Activated T-cell treated with anti-CD3 and anti-CD28 coated beads, Interleukin-2, amount 50 U/mL, for 4 hours (primary cell): ENCODE results near the gene FKBP15. TPM values are rescaled to one million over a fixed set of nuclear protein-coding genes. Genes with fewer than 3 reads are reported as not detected.
"Not testable (repeated sequence)": the region's sequence is repeated elsewhere in the genome, so short reads cannot be mapped to it uniquely, and the experiment has no call there.

ENCODE experiments used
- ATAC-seq, 2 donors: fragments of 200-7000 bp; cut with Tn5 transposase; one replicate each; pipeline ENCODE4 v1.10.0; 2021
- DNase-seq: peaks from one replicate; pipeline ENCODE4 v3.0.0-alpha.2; 2020
- H3K27me3 Mint-ChIP-seq: one replicate; pipeline ENCODE4 v1.8.0; 2021; ENCODE audit warnings: low read depth, mixed read lengths
- H3K36me3 Mint-ChIP-seq: one replicate; pipeline ENCODE4 v1.8.0; 2022; ENCODE audit warnings: mixed read lengths; ENCODE audit not compliant: insufficient read depth
- H3K4me1 Mint-ChIP-seq: one replicate; pipeline ENCODE4 v1.8.0; 2021; ENCODE audit warnings: low read depth, mixed read lengths
- H3K4me3 Mint-ChIP-seq: one replicate; pipeline ENCODE4 v1.8.0; 2021; ENCODE audit warnings: mild to moderate bottlenecking, moderate library complexity, mixed read lengths
- H3K9me3 Mint-ChIP-seq: one replicate; pipeline ENCODE4 v1.8.0; 2021; ENCODE audit warnings: mixed read lengths
- total RNA-seq, 3 donors: library from RNA; stranded (reverse); gene quantifications; one replicate each; pipeline ENCODE4 v1.2.1, GENCODE V29; 2021

The FKBP15 gene
- total RNA-seq, 3 donors from 2014 or later: 23.8 to 25.9 (median 24.2) TPM

DNA sequence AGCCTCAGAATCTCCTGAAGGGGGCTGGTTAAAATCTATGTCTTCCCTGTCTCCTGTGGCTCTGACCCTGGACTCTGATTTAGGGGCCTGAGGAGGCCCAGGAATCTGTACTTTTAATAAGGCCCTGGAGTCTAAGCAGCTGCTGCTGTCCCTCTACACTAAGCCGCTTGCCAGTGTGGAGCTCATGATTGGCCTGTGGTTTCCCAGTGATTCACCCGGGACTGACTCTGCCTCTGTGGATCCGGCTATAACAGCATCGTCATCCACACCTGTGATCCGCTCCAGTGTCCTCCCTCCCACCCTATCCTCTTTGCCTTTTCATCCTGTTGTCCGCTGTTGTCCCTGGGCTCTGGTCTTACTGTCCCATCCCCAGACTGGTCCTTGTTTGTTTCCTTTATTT is 66.6 kb downstream of the FKBP15 start:
- H3K27me3 Mint-ChIP-seq: no peaks in the 10 kb centered on the region
- peaks cover 34% of the 10 kb centered on the region for H3K4me1 Mint-ChIP-seq
- no peaks in the 10 kb centered on the region for H3K9me3 Mint-ChIP-seq
- no peak for ATAC-seq
- no peak overlapping the region for H3K4me3 Mint-ChIP-seq
- DNase-seq: no peak
- H3K36me3 Mint-ChIP-seq: peaks cover 6% of the 10 kb centered on the region

DNA sequence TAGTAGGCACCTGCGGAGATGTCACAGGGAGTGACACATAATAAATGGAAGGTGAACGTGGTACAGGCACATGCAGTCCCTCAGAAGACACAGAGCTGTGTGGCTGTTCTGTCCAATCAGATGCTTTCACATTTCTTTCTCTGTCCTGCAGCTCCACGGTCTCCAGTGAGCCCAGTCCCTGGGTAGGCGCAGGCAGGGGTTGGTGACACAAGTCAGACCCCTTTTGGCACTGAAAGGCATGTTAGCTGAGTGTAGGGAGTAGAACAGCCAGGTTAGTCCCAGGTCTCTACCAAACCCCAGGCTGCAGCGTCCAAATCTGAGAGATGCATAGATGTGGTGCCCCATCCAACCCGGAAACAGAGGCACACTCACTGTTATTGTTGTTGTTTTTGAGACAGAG is 67.5 kb downstream of the FKBP15 start:
- Mint-ChIP-seq H3K4me3 (no peak overlapping the region), H3K36me3 (peaks cover 3% of the 10 kb centered on the region), H3K27me3 (no peaks in the 10 kb centered on the region), H3K9me3 (no peaks in the 10 kb centered on the region), H3K4me1 (peaks cover 34% of the 10 kb centered on the region)
- no peak for ATAC-seq
- DNase-seq: no peak

DNA sequence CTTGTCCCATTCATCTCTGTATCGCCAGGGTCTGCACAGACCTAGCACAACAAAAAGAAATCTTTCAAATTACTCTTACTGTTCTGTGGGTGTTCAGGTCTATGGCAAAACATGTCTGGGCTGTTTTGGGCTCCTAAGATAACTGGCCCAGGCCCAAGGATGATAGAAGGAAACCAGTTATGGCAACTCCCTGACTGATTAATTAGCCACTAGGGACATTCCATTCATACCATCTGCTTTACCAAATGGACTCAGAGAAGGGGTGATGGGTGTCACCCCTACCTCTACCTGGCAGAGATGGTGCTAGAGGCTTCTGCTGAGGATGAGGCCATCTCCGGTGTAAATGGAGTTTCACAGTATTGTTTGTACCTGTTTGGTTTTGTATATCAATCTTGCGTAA is 68.4 kb downstream of the FKBP15 start:
- H3K4me1 Mint-ChIP-seq: peaks cover 34% of the 10 kb centered on the region
- no peak for DNase-seq
- peak overlapping the region; percentile 84 for H3K4me3 Mint-ChIP-seq
- H3K9me3 Mint-ChIP-seq: no peaks in the 10 kb centered on the region
- no peak for ATAC-seq
- no peaks in the 10 kb centered on the region for H3K27me3 Mint-ChIP-seq
- H3K36me3 Mint-ChIP-seq: no peaks in the 10 kb centered on the region

DNA sequence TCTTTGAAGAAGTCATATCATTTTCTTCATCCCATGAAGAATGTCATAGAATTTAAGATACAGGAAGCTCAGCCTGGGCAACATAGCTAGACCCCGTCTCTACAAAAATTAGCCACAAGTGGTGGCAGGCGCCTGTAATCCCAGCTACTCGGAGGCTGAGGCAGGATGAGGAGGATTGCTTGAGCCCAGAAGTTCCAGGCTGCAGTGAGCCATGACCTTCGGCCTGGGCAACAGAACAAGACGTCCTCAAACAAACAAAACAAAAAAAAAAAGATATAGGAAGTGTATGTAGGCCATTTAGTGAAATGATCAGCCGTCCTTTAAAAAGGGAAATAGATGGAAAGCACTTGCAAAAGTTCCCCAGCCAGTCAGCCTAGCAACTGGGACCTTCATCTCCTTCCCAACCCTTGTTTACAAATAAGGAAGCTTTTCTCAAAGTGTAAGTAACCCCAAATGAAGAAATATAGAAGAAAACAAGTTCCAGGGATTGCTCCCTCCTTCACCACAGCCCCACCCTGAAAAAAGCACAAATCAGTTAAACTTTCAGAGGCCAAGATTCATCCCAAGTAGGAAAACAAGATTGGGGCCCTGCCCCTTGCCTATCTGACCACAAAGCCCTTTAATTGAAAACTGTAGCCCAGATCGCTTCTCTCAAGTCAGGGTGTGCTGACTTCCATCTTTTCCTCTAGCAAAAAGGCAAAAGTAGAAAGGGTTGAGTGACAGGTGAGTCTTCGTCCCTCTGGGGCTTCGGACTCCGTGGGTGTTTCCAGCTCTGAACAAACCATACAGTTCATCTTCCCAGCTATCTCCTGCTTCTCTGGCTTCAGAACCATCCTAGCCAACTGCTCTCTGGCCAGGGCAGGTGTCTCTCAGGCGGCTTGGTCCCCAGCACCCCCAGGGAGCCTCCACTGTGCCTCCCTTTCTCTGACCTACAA is 69.1 kb downstream of the FKBP15 start:
- H3K27me3 Mint-ChIP-seq: no peaks in the 10 kb centered on the region
- H3K36me3 Mint-ChIP-seq: no peaks in the 10 kb centered on the region
- no peaks in the 10 kb centered on the region for H3K9me3 Mint-ChIP-seq
- peak overlapping the region; percentile 84 for H3K4me3 Mint-ChIP-seq
- H3K4me1 Mint-ChIP-seq: peaks cover 31% of the 10 kb centered on the region
- ATAC-seq (no peak), DNase-seq (no peak)

DNA sequence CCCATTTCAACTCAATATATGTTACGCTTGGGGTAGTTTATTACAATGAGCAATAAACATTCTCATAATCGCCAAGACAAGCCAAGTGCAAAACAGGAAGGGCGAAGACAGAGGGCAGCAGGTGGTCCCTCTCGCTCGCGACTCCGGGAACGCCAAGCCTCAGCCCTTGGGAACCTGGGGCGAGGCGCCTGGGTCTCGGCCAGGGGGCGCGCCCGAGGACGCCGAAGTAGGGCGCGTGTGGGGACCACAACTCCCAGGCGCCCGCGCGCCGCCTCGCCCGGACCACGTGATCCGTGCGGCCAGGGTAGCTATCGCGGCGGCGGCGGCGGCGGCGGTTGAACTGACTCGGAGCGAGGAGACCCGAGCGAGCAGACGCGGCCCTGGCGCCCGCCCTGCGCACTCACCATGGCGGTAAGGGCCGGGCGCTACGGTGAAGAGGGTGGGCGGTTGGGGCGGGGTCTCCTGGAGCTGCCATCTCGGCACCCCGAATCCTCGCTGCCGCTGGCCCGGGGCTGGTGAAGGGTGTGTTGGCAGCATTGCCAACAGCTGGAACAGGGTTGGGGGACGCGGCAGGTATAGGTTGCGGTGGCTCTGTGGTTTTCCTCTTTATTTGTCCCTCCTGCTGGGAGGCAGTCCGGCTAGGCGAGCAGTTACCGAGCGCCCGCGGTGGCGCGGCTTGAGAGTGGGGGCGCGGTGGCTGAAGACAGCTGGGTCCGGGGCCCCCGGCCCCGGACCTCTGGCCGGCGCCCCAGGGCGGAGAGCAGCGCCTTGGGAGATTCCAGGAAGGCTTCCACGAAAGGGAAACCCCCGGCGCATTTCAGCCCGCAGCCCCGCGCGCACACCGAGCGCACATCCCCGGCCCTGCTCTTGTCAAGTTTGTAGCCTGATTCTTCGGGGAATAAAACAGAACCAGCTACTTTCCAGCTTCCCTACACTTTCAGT is 70.1 kb downstream of the FKBP15 start, which contains the start of gene SLC31A2:
Gene SLC31A2, plus strand, starts transcription at position 338 of the 942 bp plus-strand sequence. Its CDS starts 68 bp downstream, at position 406.
- H3K4me1 Mint-ChIP-seq: peaks cover 22% of the 10 kb centered on the region
- DNase-seq (peak; percentile 81), ATAC-seq (peak; percentile 97)
- H3K4me3 Mint-ChIP-seq: peak within 1 kb of the TSS; percentile 84
- no peaks in the 10 kb centered on the region for H3K9me3 Mint-ChIP-seq
- peaks cover 2% of the 10 kb centered on the region for H3K27me3 Mint-ChIP-seq
- H3K36me3 Mint-ChIP-seq: no peaks in the 10 kb centered on the region

DNA sequence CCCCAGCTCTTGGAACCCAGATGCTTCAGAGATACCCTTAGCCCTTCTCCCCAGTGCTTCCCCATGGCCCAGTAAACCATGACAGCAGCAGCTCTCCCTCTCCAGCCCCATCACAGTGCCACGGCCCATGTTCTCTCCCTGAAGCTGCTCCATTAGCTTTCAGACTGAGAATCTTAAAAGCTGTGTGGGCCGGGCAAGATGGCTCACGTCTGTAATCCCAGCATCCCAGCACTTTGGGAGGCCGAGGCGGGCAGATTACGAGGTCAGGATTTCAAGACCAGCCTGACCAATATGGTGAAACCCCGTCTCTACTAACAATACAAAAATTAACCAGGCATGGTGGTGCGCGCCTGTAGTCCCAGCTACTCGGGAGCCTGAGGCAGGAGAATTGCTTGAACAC is 71.5 kb downstream of the FKBP15 start:
- H3K27me3 Mint-ChIP-seq: peaks cover 11% of the 10 kb centered on the region
- not testable (repeated sequence) for H3K36me3 Mint-ChIP-seq, ATAC-seq, H3K4me3 Mint-ChIP-seq, DNase-seq, H3K9me3 Mint-ChIP-seq
- peaks cover 15% of the 10 kb centered on the region for H3K4me1 Mint-ChIP-seq

DNA sequence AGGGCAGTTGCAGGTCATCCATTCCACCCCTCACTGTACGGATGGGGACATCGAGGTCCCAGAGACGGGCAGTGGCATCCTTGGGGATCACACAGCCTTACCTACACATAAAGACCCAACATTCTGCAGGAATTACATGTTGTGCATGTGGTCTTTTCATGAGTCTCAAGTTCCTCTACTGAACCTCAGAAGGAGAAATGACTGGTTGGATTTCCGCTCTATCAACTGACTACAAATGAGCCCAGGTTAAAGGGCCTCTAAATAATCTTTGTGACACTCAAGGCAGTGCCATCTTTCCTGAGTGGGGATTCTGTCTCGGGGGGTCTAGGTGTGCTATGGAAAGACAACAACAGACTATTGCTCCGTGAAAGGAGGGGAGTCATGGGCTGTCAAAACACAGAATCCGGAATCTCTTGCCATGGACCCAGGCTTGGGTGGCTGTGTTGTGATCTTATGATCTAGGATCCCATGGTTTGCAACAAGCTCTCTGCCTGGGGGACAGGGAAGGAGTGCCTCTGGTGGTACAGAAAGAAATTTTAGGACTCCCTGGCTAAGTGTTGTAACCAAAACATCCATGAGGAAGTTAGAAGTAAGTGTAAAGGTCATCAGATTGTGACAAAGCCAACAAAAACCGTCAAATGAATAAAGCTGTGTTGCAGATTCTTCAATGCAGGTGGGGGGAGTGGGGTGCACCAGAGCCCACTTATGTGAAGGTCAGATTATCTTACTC is 72.1 kb downstream of the FKBP15 start:
- no peaks in the 10 kb centered on the region for H3K9me3 Mint-ChIP-seq
- DNase-seq: no peak
- H3K27me3 Mint-ChIP-seq: peaks cover 15% of the 10 kb centered on the region
- H3K4me1 Mint-ChIP-seq: peaks cover 15% of the 10 kb centered on the region
- H3K36me3 Mint-ChIP-seq: no peaks in the 10 kb centered on the region
- no peak for ATAC-seq
- no peak overlapping the region for H3K4me3 Mint-ChIP-seq

DNA sequence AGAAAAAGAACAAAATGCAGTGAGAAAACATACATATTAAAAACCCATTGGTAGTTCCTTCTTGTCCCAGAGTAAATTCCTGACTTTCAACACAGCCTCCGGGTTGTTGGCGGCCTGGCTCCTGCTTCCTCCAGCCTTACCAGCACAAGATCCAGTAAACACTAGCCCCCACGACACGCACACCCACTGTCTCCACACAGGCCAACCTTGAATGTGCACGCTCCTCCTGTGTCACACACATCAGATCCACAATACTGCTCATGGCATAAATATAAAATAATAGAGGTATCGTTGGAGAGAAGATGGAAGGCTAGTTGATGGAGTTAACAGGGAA is 72.7 kb downstream of the FKBP15 start:
- ATAC-seq (no peak), DNase-seq (no peak)
- no peak overlapping the region for H3K4me3 Mint-ChIP-seq
- peaks cover 15% of the 10 kb centered on the region for H3K4me1 Mint-ChIP-seq
- no peaks in the 10 kb centered on the region for H3K9me3 Mint-ChIP-seq
- H3K27me3 Mint-ChIP-seq: peaks cover 15% of the 10 kb centered on the region
- no peaks in the 10 kb centered on the region for H3K36me3 Mint-ChIP-seq

DNA sequence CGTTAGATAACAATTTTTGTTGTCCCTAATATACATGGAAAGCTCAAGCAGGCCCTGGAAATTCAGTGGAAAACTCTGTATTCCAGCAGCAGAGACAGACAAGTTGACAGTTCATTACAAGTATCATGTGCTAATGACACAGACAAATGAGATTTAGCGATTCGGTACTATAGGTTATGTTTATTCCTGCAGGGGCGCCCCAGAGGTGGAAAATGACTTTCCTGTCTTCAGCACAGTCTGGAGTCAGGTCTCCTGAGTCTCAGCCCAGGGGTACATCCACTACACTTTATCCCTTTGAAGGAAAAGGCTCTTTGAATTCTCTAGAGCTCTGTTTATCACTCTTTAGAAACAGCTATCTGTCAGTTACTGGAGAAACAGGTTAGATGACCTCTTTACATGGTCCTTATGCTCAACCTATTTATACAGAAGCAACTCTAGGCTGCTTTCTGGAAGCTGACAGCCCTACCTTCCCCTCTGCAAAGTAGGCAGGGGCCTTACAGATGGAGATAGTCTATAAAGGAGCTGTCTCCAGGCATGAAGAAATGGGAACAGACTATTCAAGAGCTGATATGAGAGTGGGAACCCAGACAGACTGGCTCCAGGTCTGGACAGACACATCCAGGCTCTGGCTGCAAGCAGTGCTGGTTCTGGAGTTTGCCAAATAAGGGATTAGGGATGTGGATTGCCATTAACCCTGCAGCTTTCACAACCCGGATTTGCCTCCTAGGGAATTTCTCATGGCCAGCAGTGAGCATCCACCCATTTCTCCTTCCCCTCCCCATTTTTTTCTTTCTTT is 77.4 kb downstream of the FKBP15 start:
- Mint-ChIP-seq H3K9me3 (peaks cover 11% of the 10 kb centered on the region), H3K36me3 (no peaks in the 10 kb centered on the region), H3K4me1 (no peaks in the 10 kb centered on the region), H3K4me3 (no peak overlapping the region), H3K27me3 (peaks cover 17% of the 10 kb centered on the region)
- DNase-seq (no peak), ATAC-seq (no peak)

DNA sequence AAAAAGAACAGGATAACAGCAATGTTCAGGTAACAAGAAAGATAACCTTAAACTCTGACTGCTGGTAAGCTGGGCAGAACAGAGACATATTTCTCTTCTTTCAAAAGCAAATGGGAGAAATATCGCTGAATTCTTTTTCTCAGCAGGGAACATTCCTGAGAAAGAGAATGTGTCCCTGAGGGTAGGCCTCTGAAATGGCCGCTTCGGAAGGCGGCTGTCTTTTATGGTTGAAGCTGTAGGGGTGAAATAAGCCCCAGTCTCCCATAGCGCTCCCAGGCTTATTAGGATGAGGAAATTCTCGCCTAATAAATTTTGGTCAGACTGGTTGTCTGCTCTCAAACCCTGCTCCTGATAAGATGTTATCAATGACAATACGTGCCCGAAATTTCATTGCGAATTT is 80.2 kb downstream of the FKBP15 start:
- Mint-ChIP-seq H3K9me3 (peaks cover 11% of the 10 kb centered on the region), H3K27me3 (peaks cover 17% of the 10 kb centered on the region)
- DNase-seq, ATAC-seq, H3K4me3 Mint-ChIP-seq, H3K4me1 Mint-ChIP-seq, H3K36me3 Mint-ChIP-seq: not testable (repeated sequence)

DNA sequence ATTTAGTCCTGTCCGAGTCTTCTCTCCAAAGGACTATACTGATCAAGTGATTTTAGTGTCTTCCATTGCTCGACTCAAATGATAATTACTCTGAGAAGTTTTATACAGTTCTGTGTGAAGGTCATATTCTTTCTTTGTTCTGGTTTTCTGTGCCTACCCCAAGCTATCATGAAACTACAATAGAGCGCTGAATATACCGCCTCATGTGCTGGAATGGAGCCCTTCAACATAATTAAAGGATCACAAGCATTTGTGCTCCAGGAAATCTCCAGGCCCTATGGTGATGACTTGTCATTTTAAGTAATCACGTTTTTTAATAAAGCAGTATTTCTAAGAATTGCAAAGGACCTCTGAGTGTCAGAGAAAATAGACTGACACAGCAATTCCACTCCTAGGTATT is 81.1 kb downstream of the FKBP15 start:
- no peaks in the 10 kb centered on the region for H3K36me3 Mint-ChIP-seq
- no peak overlapping the region for H3K4me3 Mint-ChIP-seq
- DNase-seq (no peak), ATAC-seq (no peak)
- peaks cover 14% of the 10 kb centered on the region for H3K27me3 Mint-ChIP-seq
- peaks cover 11% of the 10 kb centered on the region for H3K9me3 Mint-ChIP-seq
- no peaks in the 10 kb centered on the region for H3K4me1 Mint-ChIP-seq

DNA sequence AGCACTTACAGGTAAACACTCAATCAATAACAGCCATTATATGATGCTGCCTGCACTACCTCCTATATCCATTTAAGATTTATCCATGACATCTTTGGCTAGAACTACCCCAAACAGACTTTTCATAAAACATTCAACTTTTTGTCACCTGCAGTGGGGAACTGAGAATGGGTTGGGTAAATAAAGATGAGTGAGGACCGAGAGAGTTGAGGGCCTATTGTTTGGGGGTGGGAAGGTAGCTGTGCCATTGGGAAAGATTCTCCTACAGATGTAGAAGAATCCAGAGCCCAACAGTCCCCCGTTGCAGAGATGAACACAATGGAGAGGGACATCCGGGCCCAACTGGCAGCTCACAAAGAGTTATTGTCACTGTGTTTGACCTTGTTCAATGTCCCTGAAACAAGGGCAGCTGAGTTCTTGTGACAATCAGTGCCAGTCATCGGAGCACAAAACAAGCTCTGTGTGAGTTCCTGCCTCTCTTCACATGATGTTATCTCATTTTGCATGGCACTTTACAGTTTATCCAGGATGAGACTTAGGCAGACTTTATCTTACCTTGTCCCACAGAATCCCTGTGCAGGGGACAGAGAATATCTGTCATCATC is 81.8 kb downstream of the FKBP15 start:
- no peak overlapping the region for H3K4me3 Mint-ChIP-seq
- no peak for ATAC-seq
- no peak for DNase-seq
- H3K4me1 Mint-ChIP-seq: no peaks in the 10 kb centered on the region
- peaks cover 9% of the 10 kb centered on the region for H3K27me3 Mint-ChIP-seq
- H3K9me3 Mint-ChIP-seq: peaks cover 11% of the 10 kb centered on the region
- H3K36me3 Mint-ChIP-seq: no peaks in the 10 kb centered on the region

DNA sequence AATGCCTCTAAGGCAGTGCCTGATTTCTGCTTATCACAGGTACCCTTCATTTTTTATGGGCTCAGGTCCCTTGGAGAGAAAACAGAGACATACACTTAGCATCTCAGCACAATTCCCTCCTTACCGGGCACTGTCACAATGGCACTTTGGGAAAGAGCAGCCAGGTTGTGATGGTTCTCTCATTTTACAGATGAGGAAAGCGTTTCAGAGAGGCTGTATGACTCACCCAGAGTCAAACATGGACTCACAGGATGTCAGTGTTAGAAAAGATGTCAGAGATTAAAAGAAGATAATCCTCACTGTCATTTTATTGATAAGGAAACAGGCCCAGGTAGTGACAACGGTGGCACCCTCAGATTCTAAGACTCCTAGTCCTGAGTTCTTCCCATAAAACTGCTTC is 82.3 kb downstream of the FKBP15 start:
- Mint-ChIP-seq H3K9me3 (peaks cover 11% of the 10 kb centered on the region), H3K4me1 (no peaks in the 10 kb centered on the region), H3K36me3 (no peaks in the 10 kb centered on the region), H3K27me3 (peaks cover 7% of the 10 kb centered on the region), H3K4me3 (no peak overlapping the region)
- DNase-seq: no peak
- ATAC-seq: no peak
